Left cardiac atrium (tissue), 4 donors: Measurements from ENCODE around the gene NQO2. TPM values are rescaled to one million over a fixed set of nuclear protein-coding genes. Genes with fewer than 3 reads are reported as not detected.

ENCODE experiments used
- ATAC-seq, 2 donors: fragments of 200-7000 bp; cut with Tn5 transposase; one replicate each; pipeline ENCODE4 v1.9.1; 2020; ENCODE audit warnings: mild to moderate bottlenecking in 2 of 2, moderate library complexity in 2 of 2
- DNase-seq: peaks from one replicate; pipeline ENCODE4 v3.0.0-alpha.2; 2020
- intact Hi-C, 2 donors: fragments of 100-400 bp; cut with DNase I; formaldehyde crosslinking; loops; one replicate each; pipeline versions ENCODE4 v1.14.1 to v1.15.1; 2022 to 2023
- long read RNA-seq: library from polyadenylated mRNA; unstranded; transcript quantifications from one replicate; pipeline ENCODE4 v2.0.0, GENCODE V29; 2021
- total RNA-seq, 2 donors: library from RNA; stranded (reverse); fragmentation: NEBNext Ultra II Directional; extraction: Animal tissue kit (Norgen Biotek cat#: 25700); gene quantifications; one replicate each; pipeline ENCODE4 v1.2.1, GENCODE V29; 2021
- donor health status: DM: no; HTN: yes; CAD: no.
- donor health status: DM: no; HTN: yes; CAD: no; lungs with severe emphysema.
- donor health status: DM: yes; HTN: yes; CAD: no.
- donor health status: Dilated cardiomyopathy.

NQO2 gene
- 10 to 100 TPM; 46.2 to 53.8 TPM for total RNA-seq
- long read RNA-seq, full-length matches to known transcripts: 21 of 28 reads
- long read RNA-seq, partial matches to known transcripts: 1 of 28 reads
- long read RNA-seq, other reads (novel, unspliced or antisense): 6 of 28 reads

- DNase-seq: peak; percentile 95
- intact Hi-C loops: loop anchor here in 1 of 2 donors (5.0 kb wide), 1 partner anchor 57 kb away; no protein-coding TSS in a partner anchor
- ATAC-seq: peak; percentile 94 to 96
These were observed at the start of gene NQO2 for GRCh38 chr6:2999618-3000557. NQO2 (plus strand) TSS chr6:2999894; CDS start chr6:3006553, 6,659 bp downstream.

DNA sequence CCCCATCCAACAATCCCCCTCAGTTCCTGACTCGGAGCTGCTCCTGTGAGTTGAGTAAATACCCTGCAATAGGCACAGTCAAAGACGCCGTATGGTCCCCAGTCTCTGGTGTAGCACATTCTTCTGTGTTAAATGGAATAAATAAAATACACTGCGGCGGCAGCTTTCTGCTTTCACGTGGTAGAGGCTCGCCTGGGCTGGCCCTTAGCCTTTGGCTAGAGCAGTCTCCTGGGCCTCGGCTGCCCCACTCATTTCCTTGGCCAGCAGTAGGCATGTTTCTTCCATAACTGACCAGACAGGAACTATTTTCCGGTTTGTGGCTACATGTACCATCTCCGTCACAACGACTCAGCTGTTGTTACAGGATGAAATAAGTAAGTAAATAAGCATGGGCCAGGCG, 49.0 kb upstream of the NQO2 start:
- intact Hi-C loops: no loop called here
- DNase-seq (no peak), ATAC-seq (no peak)

GRCh38 chr6:2951728-2952127, 48.0 kb upstream of the NQO2 start:
- ATAC-seq: peak; percentile 6 to 34
- intact Hi-C loops: loop anchor here in 1 of 2 donors (2.0 kb wide), 1 partner anchor 37 kb away; no protein-coding TSS in a partner anchor

DNA sequence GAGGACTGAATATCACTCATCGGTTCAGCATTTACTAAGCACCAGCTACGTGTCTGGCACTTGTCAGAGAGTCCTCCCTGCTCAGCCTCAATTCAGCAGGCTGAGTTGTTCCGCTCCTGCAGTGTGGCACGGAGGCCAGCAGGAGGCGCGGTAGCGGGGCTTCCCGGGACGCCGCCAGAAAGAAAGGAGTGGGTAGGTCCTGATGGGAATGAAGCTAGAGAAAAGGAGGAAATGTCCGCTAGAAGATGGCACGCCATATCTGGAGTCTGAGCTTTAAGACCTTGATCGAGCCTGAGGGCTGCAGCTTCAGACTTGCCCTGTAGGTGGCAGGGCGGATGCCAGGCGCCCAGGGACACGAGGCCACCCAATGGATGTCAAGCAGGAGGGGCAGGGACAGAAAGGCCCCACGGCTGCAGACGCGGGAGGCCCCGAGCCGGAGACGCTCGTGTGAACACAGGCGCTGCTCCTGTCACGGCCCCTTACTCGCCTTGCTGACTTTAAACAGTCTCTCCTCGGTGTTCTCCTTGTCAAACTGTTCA, 47.1 kb upstream of the NQO2 start:
- intact Hi-C loops: loop anchor here in 1 of 2 donors (2.0 kb wide), 1 partner anchor 36 kb away; no protein-coding TSS in a partner anchor
- DNase-seq: peak; percentile 79
- peak; percentile 74 to 81 for ATAC-seq

More at GRCh38 chr6:2951728-2952127, 48.0 kb upstream of the NQO2 start:
- DNase-seq: no peak

DNA sequence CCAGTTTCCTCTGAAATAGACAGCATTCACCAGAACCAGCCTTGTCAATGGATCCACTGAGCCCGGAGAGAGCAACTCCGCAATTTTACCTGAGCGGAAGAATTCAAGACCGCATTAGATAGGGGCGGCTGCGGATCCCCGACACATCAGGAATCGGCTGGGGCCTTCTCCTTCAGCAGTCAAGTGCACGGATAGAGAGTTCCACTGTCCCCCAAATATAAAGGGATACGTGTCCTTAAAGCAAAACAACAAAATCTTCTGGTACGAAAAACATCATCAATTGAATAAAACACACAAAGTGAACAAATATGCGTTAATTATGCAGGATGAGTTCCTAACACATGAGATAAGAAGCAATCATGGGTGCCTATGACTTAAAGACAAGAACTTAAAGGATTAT, 46.6 kb upstream of the NQO2 start:
- intact Hi-C loops: loop anchor here in 1 of 2 donors (2.0 kb wide), 1 partner anchor 36 kb away; no protein-coding TSS in a partner anchor
- DNase-seq (no peak), ATAC-seq (no peak)

DNA sequence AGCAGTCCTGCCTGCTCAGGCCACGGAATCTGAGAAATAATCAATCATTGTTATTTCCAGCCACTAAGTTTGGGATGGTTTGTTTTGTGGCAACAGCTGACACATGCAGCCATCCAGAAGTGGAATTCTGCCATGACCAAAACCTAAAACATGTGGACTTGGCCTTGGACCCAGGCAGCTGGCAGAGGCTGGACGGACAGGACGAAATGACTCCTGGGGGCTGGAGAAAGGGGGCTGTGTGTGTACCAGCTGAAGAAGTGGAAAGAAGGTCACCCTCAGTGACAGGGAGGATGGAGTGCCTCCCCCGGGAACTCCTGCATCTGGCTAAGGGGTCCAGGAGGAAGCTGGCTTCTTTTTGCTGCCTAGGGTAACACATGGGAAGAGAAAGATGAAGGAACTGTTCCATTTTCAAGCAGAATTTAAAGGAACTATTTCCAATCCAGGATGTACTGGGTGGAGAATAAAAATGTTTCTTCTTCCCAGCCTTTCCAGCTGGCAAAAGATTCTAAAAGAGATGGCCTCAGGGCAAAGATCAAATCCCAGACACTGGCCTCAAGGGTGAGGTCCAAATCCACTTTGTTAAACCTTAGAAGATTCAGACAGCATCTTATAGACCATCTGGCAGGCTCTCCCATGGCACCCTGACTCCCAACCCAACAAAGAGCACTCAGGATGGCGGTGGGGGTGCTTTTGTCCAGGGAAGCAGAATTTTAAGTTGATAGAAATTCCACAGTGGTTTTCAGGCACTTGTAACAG, 42.6 kb upstream of the NQO2 start:
- no peak for DNase-seq
- intact Hi-C loops: no loop called here
- no peak for ATAC-seq

GRCh38 chr6:2957696-2958330, 41.9 kb upstream of the NQO2 start:
- DNase-seq (peak; percentile 63), ATAC-seq (peak; percentile 62 to 78)
- intact Hi-C loops: no loop called here

GRCh38 chr6:2958331-2958711, 41.4 kb upstream of the NQO2 start:
- no peak for DNase-seq
- intact Hi-C loops: no loop called here
- ATAC-seq: peak; percentile 44 to 60

- ATAC-seq: no peak
- DNase-seq: no peak
- intact Hi-C loops: no loop called here
These were observed 40.9 kb upstream of the NQO2 start for GRCh38 chr6:2958776-2959175.

- ATAC-seq: peak in 1 of 2 donors; percentile 53
- intact Hi-C loops: no loop called here
- DNase-seq: no peak
These were observed 39.6 kb upstream of the NQO2 start for GRCh38 chr6:2959909-2960719.

GRCh38 chr6:2960935-2961334, 38.8 kb upstream of the NQO2 start:
- intact Hi-C loops: no loop called here
- DNase-seq (no peak), ATAC-seq (no peak)

DNA sequence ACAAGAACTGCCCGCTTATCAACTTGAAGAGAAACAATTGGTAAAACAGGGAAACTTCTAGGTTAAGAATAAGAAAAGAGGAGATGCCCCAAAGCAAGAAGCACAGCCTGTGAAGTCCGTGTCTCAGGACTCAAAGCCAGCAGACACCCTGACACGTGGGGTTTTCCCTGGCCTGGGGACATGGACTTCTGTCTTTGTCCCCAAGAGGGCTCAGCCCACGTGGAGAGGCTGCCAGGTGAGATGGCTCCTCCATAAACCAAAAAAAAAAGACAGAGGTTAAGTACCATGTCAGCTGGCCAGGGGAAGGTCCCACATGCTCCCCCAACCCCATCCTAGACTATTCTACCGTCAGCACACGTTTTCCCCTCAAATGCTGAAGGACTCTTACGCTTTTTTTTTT, 38.2 kb upstream of the NQO2 start:
- intact Hi-C loops: no loop called here
- DNase-seq (no peak), ATAC-seq (no peak)

DNA sequence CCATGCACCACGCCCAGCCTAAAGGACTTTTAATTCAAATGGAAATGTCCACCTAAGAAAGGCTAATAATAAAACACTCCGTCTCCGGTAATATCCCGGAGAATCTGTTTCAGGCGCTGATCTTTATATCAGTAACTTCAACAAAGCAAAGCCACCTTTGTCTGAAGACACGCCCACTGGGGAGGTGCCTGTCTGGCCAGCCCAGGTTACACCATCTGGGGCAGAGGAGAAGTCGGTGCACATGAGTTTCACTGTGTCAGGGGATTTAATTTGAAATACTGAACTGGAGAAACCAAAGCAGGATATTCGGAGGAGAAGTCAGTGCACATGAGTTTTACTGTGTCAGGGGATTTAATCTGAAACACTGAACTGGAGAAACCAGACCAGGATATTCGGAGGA, 37.7 kb upstream of the NQO2 start:
- ATAC-seq (peak in 1 of 2 donors; percentile 39), DNase-seq (no peak)

DNA sequence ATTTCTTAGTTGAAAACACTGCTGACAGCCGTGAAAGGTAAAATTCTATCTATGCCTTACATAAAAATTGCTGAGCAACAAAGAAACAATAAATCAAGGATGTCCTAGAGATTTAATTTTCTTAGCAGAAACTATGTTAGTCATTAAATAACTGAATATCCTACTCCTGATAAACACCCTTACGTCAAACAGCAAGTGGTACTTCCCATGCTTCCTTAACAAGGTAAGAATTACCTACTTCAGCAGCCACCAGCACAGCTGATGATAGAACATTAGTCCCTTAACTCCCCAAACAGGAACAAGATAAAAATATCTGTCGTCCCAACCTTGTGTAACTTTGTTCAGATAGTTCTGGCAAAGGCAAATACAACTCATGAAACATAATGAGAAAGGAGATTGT, 37.1 kb upstream of the NQO2 start:
- ATAC-seq: no peak
- DNase-seq: no peak
- intact Hi-C loops: no loop called here

More for the DNA sequence above, 37.7 kb upstream of the NQO2 start:
- intact Hi-C loops: no loop called here

- ATAC-seq (peak in 1 of 2 donors; percentile 42), DNase-seq (no peak)
- intact Hi-C loops: no loop called here
These were observed 35.9 kb upstream of the NQO2 start for GRCh38 chr6:2963756-2964155.

GRCh38 chr6:2964793-2965505, 34.7 kb upstream of the NQO2 start:
- no peak for DNase-seq

GRCh38 chr6:2966347-2966746, 33.3 kb upstream of the NQO2 start:
- no peak for DNase-seq
- intact Hi-C loops: no loop called here
- ATAC-seq: no peak

More at GRCh38 chr6:2964793-2965505, 34.7 kb upstream of the NQO2 start:
- ATAC-seq: no peak
- intact Hi-C loops: no loop called here
